ENCODE measurements around the gene EHMT1. TPM values are rescaled to one million over a fixed set of nuclear protein-coding genes. Genes with fewer than 3 reads are reported as not detected.

The EHMT1 gene
- total and polyA plus RNA-seq, 2 of the 13 experiments (the other 11 are each of a cell fraction or from before 2014, with no cell fraction given), result 23.0 to 27.1 TPM

GRCh38 chr9:137878146-137878941, 259.5 kb downstream of the EHMT1 start (continued):
- TF ChIP-seq KIAA2018 (CRISPR knock-in tag; IDR thresholded peaks at IDR 0.05; ENCODE audit: borderline replicate concordance) (no peak), GTF2F1 (IDR thresholded peaks at IDR 0.05; ENCODE audit: low read length) (no peak), ZNF205 (CRISPR knock-in tag; IDR thresholded peaks at IDR 0.05) (no peak), ZNF264 (CRISPR knock-in tag; IDR thresholded peaks at IDR 0.05) (no peak), REST (IDR thresholded peaks at IDR 0.05; ENCODE audit: borderline replicate concordance in 1 of 2, low read depth in 1 of 2, low read length in 2 of 2) (peak; percentile 94 to 97), ZNF281 (CRISPR knock-in tag; IDR thresholded peaks at IDR 0.05; ENCODE audit: borderline replicate concordance) (no peak), TBP (CRISPR knock-in tag; IDR thresholded peaks at IDR 0.05) (no peak), TAF1 (CRISPR knock-in tag; IDR thresholded peaks at IDR 0.05) (no peak), BORCS8-MEF2B (CRISPR knock-in tag; IDR thresholded peaks at IDR 0.05) (peak; percentile 31; the same call in 1 of the 2 replicates), BHLHE40 (IDR thresholded peaks at IDR 0.05; ENCODE audit: low read length) (no peak), PHF20 (CRISPR knock-in tag; IDR thresholded peaks at IDR 0.05) (no peak), ZBTB21 (CRISPR knock-in tag; IDR thresholded peaks at IDR 0.05) (no peak), PHF8 (CRISPR knock-in tag; IDR thresholded peaks at IDR 0.05) (no peak), ATF5 (CRISPR knock-in tag; IDR thresholded peaks at IDR 0.05; ENCODE audit: low read depth) (no peak)

All from HepG2 (cell line).